RWPE2 (cell line): ENCODE data around the gene ATP6V0A1.

Experiments used
- ATAC-seq: fragments of 200-7000 bp; cut with Tn5 transposase; 3 replicates; pipeline ENCODE4 v1.9.1; 2021; ENCODE audit warnings: low read depth
- DNase-seq: peaks from one replicate; pipeline ENCODE4 v3.0.0-alpha.2; 2020; ENCODE audit warnings: low spot score
- H3K27ac ChIP-seq: fragments of 450-650 bp; 2 replicates; pipeline ENCODE4 v1.5.1; 2017; ENCODE audit warnings: mild to moderate bottlenecking; ENCODE audit not compliant: poor library complexity, severe bottlenecking
- H3K27me3 ChIP-seq: fragments of 250-450 bp; sonication (Bioruptor Pico); 2 replicates; pipeline ENCODE4 v1.5.1; 2021; ENCODE audit warnings: mild to moderate bottlenecking, moderate library complexity; ENCODE audit not compliant: insufficient read depth, poor library complexity, severe bottlenecking
- H3K36me3 ChIP-seq: fragments of 250-450 bp; sonication (Bioruptor Pico); 2 replicates; pipeline ENCODE4 v1.5.1; 2020; ENCODE audit warnings: low read depth, mild to moderate bottlenecking, moderate library complexity
- H3K4me1 ChIP-seq: fragments of 250-450 bp; sonication (Bioruptor Pico); 2 replicates; pipeline ENCODE4 v1.5.1; 2021; ENCODE audit warnings: mild to moderate bottlenecking, moderate library complexity; ENCODE audit not compliant: insufficient read depth, poor library complexity, severe bottlenecking
- H3K4me3 ChIP-seq: fragments of 250-450 bp; sonication (Bioruptor Pico); 2 replicates; pipeline ENCODE4 v1.5.1; 2021; ENCODE audit warnings: mild to moderate bottlenecking, moderate library complexity; ENCODE audit not compliant: severe bottlenecking
- H3K9me3 ChIP-seq: fragments of 250-450 bp; sonication (Bioruptor Pico); 2 replicates; pipeline ENCODE4 v1.5.1; 2021; ENCODE audit warnings: mild to moderate bottlenecking, moderate library complexity; ENCODE audit not compliant: severe bottlenecking
- TF ChIP-seq, protein P1 (sequence below): fragments of 450-650 bp; IDR thresholded peaks from one replicate; pipeline ENCODE4 v1.5.1; 2017; ENCODE audit warnings: mild to moderate bottlenecking, moderate library complexity; ENCODE audit not compliant: poor library complexity, severe bottlenecking

ATP6V0A1 gene

GRCh38 chr17:42518755-42519545 lies 60.3 kb downstream of the ATP6V0A1 start:
- Histone ChIP-seq H3K9me3 (no peaks in the 10 kb centered on the region), H3K4me1 (peaks cover 38% of the 10 kb centered on the region), H3K27ac (peak overlapping the region; percentile 97), H3K27me3 (no peaks in the 10 kb centered on the region), H3K36me3 (0 out of 2 replicates have a peak, but pooled peaks cover 3% of the 10 kb centered on the region), H3K4me3 (no peak overlapping the region)
- peak; percentile 3; the same call in 1 of the 3 replicates for ATAC-seq
- TF ChIP-seq, protein P1, sequence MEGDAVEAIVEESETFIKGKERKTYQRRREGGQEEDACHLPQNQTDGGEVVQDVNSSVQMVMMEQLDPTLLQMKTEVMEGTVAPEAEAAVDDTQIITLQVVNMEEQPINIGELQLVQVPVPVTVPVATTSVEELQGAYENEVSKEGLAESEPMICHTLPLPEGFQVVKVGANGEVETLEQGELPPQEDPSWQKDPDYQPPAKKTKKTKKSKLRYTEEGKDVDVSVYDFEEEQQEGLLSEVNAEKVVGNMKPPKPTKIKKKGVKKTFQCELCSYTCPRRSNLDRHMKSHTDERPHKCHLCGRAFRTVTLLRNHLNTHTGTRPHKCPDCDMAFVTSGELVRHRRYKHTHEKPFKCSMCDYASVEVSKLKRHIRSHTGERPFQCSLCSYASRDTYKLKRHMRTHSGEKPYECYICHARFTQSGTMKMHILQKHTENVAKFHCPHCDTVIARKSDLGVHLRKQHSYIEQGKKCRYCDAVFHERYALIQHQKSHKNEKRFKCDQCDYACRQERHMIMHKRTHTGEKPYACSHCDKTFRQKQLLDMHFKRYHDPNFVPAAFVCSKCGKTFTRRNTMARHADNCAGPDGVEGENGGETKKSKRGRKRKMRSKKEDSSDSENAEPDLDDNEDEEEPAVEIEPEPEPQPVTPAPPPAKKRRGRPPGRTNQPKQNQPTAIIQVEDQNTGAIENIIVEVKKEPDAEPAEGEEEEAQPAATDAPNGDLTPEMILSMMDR = no peak
- DNase-seq = no peak

- ATAC-seq = peak; percentile 71
- Histone ChIP-seq H3K4me3 (no peak overlapping the region), H3K36me3 (0 out of 2 replicates have a peak, but pooled peaks cover 3% of the 10 kb centered on the region), H3K27me3 (no peaks in the 10 kb centered on the region), H3K9me3 (no peaks in the 10 kb centered on the region), H3K4me1 (peaks cover 45% of the 10 kb centered on the region), H3K27ac (peak overlapping the region; percentile 97)
- peak; percentile 91 for DNase-seq
- TF ChIP-seq, protein P1 = no peak
Measured at GRCh38 chr17:42519546-42520491, 61.1 kb downstream of the ATP6V0A1 start.

- Histone ChIP-seq H3K27ac (peak overlapping the region; percentile 97), H3K4me1 (peaks cover 53% of the 10 kb centered on the region), H3K9me3 (no peaks in the 10 kb centered on the region), H3K27me3 (no peaks in the 10 kb centered on the region), H3K4me3 (no peak overlapping the region), H3K36me3 (0 out of 2 replicates have a peak, but pooled peaks cover 3% of the 10 kb centered on the region)
- ATAC-seq (no peak), DNase-seq (no peak)
- TF ChIP-seq, protein P1 = peak; percentile 17
Measured at GRCh38 chr17:42520540-42520951, 61.9 kb downstream of the ATP6V0A1 start.

DNA sequence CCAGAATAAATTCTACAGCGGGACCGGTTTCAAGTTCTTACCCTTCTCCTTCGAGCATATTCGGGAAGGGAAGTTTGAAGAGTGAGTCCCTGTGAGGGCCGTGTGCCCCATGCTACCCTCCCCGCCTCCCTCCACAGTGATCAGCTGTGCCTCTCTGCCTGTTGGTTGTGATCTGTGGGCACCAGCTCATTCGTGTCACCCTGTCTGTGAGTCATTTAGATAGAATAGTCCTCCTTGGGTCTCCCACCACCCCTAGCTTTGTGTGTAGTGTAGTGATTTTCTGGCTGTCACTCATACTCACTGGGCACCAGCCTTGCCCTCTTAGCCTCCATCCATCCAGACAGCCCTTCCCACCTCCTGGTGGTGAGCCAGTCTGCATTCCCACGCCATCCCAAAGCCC lies 62.4 kb downstream of the ATP6V0A1 start:
- Histone ChIP-seq H3K9me3 (no peaks in the 10 kb centered on the region), H3K27ac (peak overlapping the region; percentile 97), H3K36me3 (0 out of 2 replicates have a peak, but pooled peaks cover 3% of the 10 kb centered on the region), H3K27me3 (no peaks in the 10 kb centered on the region), H3K4me3 (no peak overlapping the region), H3K4me1 (peaks cover 58% of the 10 kb centered on the region)
- ATAC-seq (no peak), DNase-seq (no peak)
- TF ChIP-seq, protein P1 = no peak
